DLD1 (cell line): ENCODE results near the gene NIPAL1.

Experiments used
- in situ Hi-C: cut with HindIII; loops from 2 replicates; pipeline ENCODE4 v1.10.0; 2017; ENCODE audit warnings: low sequenced_read_pairs

Gene NIPAL1

DNA sequence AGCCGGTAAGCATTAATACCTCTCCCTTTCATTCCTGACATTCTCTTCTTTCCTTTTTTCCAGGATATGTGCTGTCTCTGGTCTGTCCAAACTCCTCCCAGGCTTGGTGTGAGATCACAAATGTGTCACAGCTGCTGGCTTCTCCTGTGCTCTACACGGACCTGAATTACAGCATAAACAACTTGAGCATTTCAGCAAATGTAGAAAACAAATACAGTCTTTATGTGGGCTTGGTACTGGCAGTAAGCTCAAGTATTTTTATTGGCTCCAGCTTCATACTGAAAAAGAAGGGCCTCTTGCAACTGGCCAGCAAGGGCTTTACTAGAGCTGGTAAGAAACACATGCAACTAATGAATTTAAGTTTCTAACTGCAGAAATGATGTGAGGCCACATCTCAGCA is 8.4 kb downstream of the NIPAL1 start:
- in situ Hi-C loops = no loop called here

DNA sequence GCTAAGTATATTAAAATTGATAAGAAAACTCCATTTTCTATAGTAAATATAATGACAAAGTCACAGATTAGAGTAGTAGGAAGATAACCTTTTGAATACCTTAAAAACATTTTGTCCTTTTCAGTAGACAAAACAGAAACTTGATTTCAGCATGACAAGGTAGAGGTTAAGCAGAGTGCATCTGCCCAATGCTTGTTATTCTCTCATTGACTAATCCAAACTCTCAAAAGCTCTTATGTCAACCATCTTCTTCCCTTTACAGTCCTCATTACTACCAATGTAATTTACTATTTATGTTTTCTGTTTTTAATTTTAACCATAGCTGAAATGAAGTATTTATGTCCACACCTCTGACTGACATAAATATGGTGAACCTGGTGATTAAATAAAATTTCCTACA is 11.1 kb downstream of the NIPAL1 start:
- in situ Hi-C loops = no loop called here

- in situ Hi-C loops = no loop called here
These were observed 12.1 kb downstream of the NIPAL1 start for GRCh38 chr4:48028696-48029095.

- in situ Hi-C loops = loop anchor here (10.0 kb wide), 1 partner anchor 64 kb away; no protein-coding TSS in a partner anchor
These were observed 13.9 kb downstream of the NIPAL1 start for GRCh38 chr4:48030470-48030869.

GRCh38 chr4:48031802-48032525 is 15.4 kb downstream of the NIPAL1 start:
- in situ Hi-C loops = loop anchor here (10.0 kb wide), 1 partner anchor 63 kb away; no protein-coding TSS in a partner anchor

GRCh38 chr4:48032721-48033120 is 16.1 kb downstream of the NIPAL1 start:
- in situ Hi-C loops = loop anchor here (10.0 kb wide), 1 partner anchor 62 kb away; no protein-coding TSS in a partner anchor

- in situ Hi-C loops = loop anchor here (10.0 kb wide), 1 partner anchor 61 kb away; no protein-coding TSS in a partner anchor
These were observed 16.8 kb downstream of the NIPAL1 start for GRCh38 chr4:48033412-48033811.

DNA sequence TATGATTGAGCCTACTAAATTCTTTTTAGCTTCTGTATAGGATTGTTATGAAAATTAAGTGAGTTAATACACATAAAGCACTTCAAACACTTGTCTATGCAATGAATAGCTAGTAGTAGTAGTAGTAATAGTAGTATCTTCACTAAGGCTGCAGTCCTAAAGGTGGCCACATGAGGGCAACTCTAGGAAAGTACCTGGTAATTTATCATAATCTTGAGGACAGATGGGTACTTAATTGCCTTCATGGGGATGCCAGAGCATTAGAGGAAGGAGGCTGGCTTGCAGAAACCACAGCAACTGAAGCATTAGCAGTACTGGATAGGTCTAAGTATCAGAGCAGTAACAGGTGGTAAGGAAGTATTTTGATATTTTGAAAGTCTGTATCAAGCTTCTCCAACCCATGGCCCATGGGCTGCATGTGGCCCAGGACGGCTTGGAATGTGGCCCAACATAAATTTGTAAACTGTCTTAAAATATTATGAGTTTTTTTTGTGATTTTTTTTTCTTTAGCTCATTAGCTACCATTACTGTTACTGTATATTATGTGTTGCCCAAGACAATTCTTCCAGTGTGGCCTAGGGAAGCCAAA is 17.3 kb downstream of the NIPAL1 start:
- in situ Hi-C loops = loop anchor here (10.0 kb wide), 1 partner anchor 61 kb away; no protein-coding TSS in a partner anchor

GRCh38 chr4:48035952-48036351 is 19.4 kb downstream of the NIPAL1 start:
- in situ Hi-C loops = loop anchor here (10.0 kb wide), 1 partner anchor 59 kb away; no protein-coding TSS in a partner anchor

DNA sequence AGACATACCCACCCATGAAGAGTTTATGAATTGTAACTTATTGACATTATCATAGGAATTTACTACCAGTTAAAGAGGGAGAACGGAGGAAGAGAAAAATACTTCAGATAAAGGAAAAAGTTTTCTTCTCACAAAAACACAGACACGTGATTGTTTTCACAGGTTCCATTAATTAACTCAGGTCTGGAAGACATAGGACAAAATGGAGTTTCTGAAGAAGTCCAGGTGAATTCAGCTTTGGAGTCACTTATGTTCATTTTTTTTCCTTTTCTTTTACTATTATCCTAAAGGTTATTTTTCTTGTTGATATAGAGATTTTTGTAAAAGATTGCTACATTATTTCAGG is 20.5 kb downstream of the NIPAL1 start:
- in situ Hi-C loops = loop anchor here (10.0 kb wide), 1 partner anchor 58 kb away; no protein-coding TSS in a partner anchor

GRCh38 chr4:48038666-48039065 is 22.1 kb downstream of the NIPAL1 start:
- in situ Hi-C loops = loop anchor here (10.0 kb wide), 1 partner anchor 56 kb away; no protein-coding TSS in a partner anchor

DNA sequence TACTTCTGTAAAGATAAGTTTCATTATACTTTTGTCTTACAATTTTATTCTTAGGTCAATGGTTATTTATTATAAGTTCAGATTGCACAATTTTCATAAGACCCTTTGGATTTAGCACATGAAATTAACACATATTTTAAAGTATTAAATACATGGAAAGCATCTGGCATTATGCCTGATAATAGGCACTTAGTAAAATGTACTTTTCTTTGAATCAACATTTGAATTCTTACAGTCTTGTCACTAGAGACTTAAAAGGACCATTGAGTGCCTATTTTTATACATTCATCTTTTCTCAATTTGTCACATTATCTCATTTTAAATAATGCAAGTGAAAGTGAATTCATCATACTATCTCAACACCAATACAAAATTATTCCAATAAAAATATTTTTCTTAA is 23.0 kb downstream of the NIPAL1 start:
- in situ Hi-C loops = loop anchor here (10.0 kb wide), 1 partner anchor 55 kb away; no protein-coding TSS in a partner anchor

DNA sequence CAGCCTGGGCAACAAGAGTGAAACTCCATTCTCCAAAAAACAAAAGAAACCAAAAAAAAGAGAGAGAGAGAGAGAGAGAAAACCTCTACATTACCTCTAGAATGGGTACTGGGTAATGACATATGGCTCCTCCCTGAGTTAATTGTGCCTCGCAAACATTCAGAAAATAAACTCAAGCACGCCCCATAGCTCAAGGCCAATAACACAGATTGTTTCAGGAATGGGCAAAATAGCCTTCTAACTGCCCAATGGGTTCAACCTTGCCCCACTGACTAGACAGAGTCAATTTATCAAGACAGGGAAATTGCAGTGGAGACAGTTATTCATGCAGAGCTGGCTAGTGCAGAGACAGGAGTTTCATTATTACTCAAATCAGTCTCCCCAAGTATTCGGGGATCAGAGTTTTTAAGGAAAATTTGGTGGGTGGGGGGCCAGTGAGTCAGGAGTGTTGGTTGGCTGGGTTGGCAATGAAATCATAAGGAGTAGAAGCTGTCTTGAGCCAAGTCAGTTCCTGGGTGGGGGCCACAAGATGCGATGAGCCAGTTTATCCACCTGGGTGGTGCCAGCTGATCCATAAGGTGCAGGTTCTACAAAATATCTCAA is 25.1 kb downstream of the NIPAL1 start:
- in situ Hi-C loops = no loop called here

- in situ Hi-C loops = no loop called here
These were observed 26.4 kb downstream of the NIPAL1 start for GRCh38 chr4:48042979-48043461.

DNA sequence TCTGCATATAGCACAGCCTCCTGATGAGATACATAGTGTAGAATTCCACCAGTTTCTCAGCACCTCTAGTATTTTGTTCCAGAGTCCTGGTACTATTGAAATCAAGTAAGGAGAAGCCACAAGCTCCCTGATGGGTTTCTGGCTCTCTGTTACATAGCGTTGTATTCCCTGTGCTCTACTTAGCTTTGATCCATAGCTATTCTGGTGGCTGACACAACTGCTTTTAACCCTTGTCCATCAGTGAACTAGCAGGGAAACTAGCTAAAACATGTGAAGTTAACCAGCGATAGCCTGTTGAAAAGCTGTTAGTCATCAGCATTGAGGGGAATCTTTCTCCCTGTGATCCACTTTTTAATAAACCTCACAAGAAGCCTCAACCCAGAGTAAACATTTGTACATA is 26.9 kb downstream of the NIPAL1 start:
- in situ Hi-C loops = no loop called here

DNA sequence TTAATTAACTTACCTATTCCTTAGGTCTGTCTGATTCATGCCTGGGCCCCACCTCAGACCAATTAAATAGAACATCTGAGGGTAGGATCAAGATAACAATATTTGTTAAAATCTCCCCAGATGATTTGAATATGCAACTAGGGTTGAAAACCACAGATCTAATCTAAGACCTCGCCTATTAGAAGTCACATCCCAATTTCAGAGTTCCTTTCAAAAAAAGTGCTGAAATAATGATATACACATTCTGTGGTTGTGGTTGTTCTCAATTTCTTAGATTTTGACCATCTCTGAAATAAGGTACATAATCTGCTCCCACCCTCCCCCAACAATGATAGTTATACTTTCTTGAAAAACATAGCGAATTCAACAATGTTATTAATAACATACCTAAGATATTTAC is 27.7 kb downstream of the NIPAL1 start:
- in situ Hi-C loops = no loop called here

GRCh38 chr4:48046059-48046458 is 29.5 kb downstream of the NIPAL1 start:
- in situ Hi-C loops = no loop called here

- in situ Hi-C loops = no loop called here
These were observed 30.9 kb downstream of the NIPAL1 start for GRCh38 chr4:48047421-48047844.

DNA sequence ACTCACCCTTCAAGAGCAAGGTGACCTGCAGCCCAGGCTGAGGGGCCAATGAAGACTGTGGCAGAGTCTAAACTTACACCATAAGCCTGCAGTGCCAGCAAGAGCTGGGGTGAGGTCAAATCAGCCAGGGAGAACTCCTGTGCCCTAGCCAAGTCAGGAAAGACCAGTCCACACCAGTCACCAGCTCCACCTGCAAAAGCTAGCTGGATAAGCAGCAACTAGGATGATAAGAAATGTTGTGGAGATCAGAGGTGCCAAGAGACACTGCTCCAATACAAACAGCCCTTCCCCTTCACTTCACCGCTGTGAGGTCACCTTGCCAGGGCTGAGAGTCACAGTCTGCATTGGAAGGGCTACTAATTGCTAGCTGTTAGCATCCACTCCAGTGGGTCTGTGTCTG is 31.3 kb downstream of the NIPAL1 start:
- in situ Hi-C loops = no loop called here

- in situ Hi-C loops = no loop called here
These were observed 32.9 kb downstream of the NIPAL1 start for GRCh38 chr4:48049483-48049882.

DNA sequence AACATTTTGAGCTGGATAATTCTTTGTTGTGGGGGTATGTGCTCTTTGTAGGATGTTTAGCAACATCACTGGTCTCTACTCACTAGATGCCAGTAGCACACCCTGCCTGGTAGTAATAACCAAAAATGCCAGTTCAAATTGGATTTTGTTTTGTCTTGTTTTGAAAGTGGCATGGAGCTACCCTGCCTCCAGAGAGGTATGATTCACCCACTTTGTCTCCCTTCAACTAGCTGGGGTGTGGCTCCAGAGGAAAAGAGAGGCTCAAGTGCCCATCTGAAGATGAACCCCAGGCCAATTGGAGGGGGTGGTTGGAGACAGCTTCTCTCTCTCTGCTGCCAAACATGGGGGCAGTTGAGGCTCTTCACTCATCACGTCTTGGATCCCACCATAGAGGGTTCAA is 34.5 kb downstream of the NIPAL1 start:
- in situ Hi-C loops = no loop called here
